ENCODE measurements around the gene STARD3NL.

GRCh38 chr7:38179776-38180226 is 1.8 kb downstream of the STARD3NL start:
- no peak for TF ChIP-seq CTCF (IDR thresholded peaks at IDR 0.05; ENCODE audit: poor library complexity)
- no peak for TF ChIP-seq EZH2phosphoT487 (IDR thresholded peaks at IDR 0.05; ENCODE audit: low read depth, severe bottlenecking, unreplicated experiment)

Measured in hepatocyte (in vitro differentiated cells).